NCI-H187 treated with DMSO at 0.1 percent for 48 hours (cell line): ENCODE data around the gene ITGBL1.

Experiments
- DNase-seq: peaks from one replicate; lab custom pipeline; 2025; lab: John Stamatoyannopoulos, UW

ITGBL1 gene

GRCh38 chr13:101751488-101751887 lies 299.0 kb downstream of the ITGBL1 start:
- DNase-seq = peak; percentile 67

GRCh38 chr13:101752432-101752831 lies 300.0 kb downstream of the ITGBL1 start:
- no peak for DNase-seq

- DNase-seq = no peak
Observed at GRCh38 chr13:101755228-101755887, 302.9 kb downstream of the ITGBL1 start.

- DNase-seq = peak; percentile 43
Observed at GRCh38 chr13:101757446-101758039, 305.1 kb downstream of the ITGBL1 start.

GRCh38 chr13:101763191-101763590 lies 310.7 kb downstream of the ITGBL1 start:
- DNase-seq = no peak
